Mesenchymal stem cell (in vitro differentiated cells and primary cell): ENCODE data around the gene SERPINB3.

Experiments used
- DNase-seq: peaks from one replicate; pipeline ENCODE4 v3.0.0-alpha.2; 2013
- H2AFZ ChIP-seq: one replicate; pipeline ENCODE4 v1.6.1; 2013; ENCODE audit warnings: low read depth, mild to moderate bottlenecking, control low read depth, inconsistent platforms, low read length, moderate library complexity
- H2AK5ac ChIP-seq: 2 replicates; pipeline ENCODE4 v1.6.1; 2013; ENCODE audit warnings: low read length, moderate library complexity, mild to moderate bottlenecking, inconsistent platforms; ENCODE audit not compliant: severe bottlenecking
- H2BK120ac ChIP-seq: one replicate; pipeline ENCODE4 v1.6.1; 2013; ENCODE audit warnings: low read depth, mild to moderate bottlenecking, inconsistent platforms, low read length, moderate library complexity
- H2BK12ac ChIP-seq, 2 experiments: one replicate each; pipeline ENCODE4 v1.6.1; 2013; ENCODE audit warnings: inconsistent platforms in 2 of 2, low read length in 2 of 2, mild to moderate bottlenecking in 2 of 2, moderate library complexity in 2 of 2, control low read depth in 1 of 2
- H2BK15ac ChIP-seq: one replicate; pipeline ENCODE4 v1.6.1; 2013; ENCODE audit warnings: mild to moderate bottlenecking, low read depth, inconsistent platforms; ENCODE audit not compliant: poor library complexity, severe bottlenecking
- H2BK5ac ChIP-seq: 2 replicates; pipeline ENCODE4 v1.6.1; 2013; ENCODE audit warnings: low read depth, mild to moderate bottlenecking, low read length, control low read depth, inconsistent platforms; ENCODE audit not compliant: poor library complexity, severe bottlenecking
- H3K14ac ChIP-seq, 2 experiments: one replicate each; pipeline ENCODE4 v1.6.1; 2013; ENCODE audit warnings: inconsistent platforms in 2 of 2, low read length in 2 of 2, control low read depth in 1 of 2, mild to moderate bottlenecking in 1 of 2, moderate library complexity in 1 of 2
- H3K18ac ChIP-seq, 2 experiments: one replicate each; pipeline ENCODE4 v1.6.1; 2013; ENCODE audit warnings: inconsistent platforms in 2 of 2, low read length in 2 of 2, control low read depth in 1 of 2, low read depth in 1 of 2, mild to moderate bottlenecking in 1 of 2
- H3K23ac ChIP-seq, 2 experiments: one replicate each; pipeline ENCODE4 v1.6.1; 2013; ENCODE audit warnings: inconsistent platforms in 2 of 2, low read length in 2 of 2, mild to moderate bottlenecking in 2 of 2, moderate library complexity in 2 of 2, control low read depth in 1 of 2
- H3K27ac ChIP-seq: 2 replicates; pipeline ENCODE4 v1.5.1; 2013; ENCODE audit warnings: mild to moderate bottlenecking, moderate library complexity, low read length, control low read depth, inconsistent platforms; ENCODE audit not compliant: poor library complexity, severe bottlenecking
- H3K27me3 ChIP-seq, 2 experiments: 2 replicates each; pipeline versions ENCODE4 v1.6.1 to v1.7.0; 2013; ENCODE audit warnings: low read length in 2 of 2, mild to moderate bottlenecking in 2 of 2, moderate library complexity in 2 of 2, control low read depth in 1 of 2, inconsistent platforms in 1 of 2; ENCODE audit not compliant: control insufficient read depth in 1 of 2, insufficient read depth in 1 of 2
- H3K36me3 ChIP-seq, 2 experiments: 2 replicates each; pipeline versions ENCODE4 v1.6.1 to v1.7.0; 2013; ENCODE audit warnings: low read length in 2 of 2, control low read depth in 1 of 2, inconsistent platforms in 1 of 2, low read depth in 1 of 2, mild to moderate bottlenecking in 1 of 2; ENCODE audit not compliant: insufficient read depth in 2 of 2, control insufficient read depth in 1 of 2
- H3K4ac ChIP-seq, 2 experiments: one replicate each; pipeline ENCODE4 v1.6.1; 2013; ENCODE audit warnings: inconsistent platforms in 2 of 2, low read length in 2 of 2, mild to moderate bottlenecking in 2 of 2, moderate library complexity in 2 of 2, control low read depth in 1 of 2, low read depth in 1 of 2
- H3K4me1 ChIP-seq: 2 replicates; pipeline ENCODE4 v1.6.1; 2013; ENCODE audit warnings: low read depth, low read length, control low read depth; ENCODE audit not compliant: control insufficient read depth, insufficient read depth
- H3K4me2 ChIP-seq: 2 replicates; pipeline ENCODE4 v1.6.1; 2013; ENCODE audit warnings: low read length, mild to moderate bottlenecking, inconsistent platforms; ENCODE audit not compliant: poor library complexity, severe bottlenecking
- H3K4me3 ChIP-seq, 2 experiments: 2 replicates each; pipeline versions ENCODE4 v1.5.1 to v1.7.0; 2013; ENCODE audit warnings: low read length in 2 of 2, mild to moderate bottlenecking in 2 of 2, control low read depth in 1 of 2, low read depth in 1 of 2; ENCODE audit not compliant: insufficient read depth in 1 of 2
- H3K79me1 ChIP-seq: replicated peaks from 2 replicates; pipeline ENCODE4 v1.6.1; 2013; ENCODE audit warnings: mild to moderate bottlenecking, control low read depth, low read length, inconsistent platforms; ENCODE audit not compliant: poor library complexity, severe bottlenecking
- H3K9ac ChIP-seq: 2 replicates; pipeline ENCODE4 v1.7.0; 2013; ENCODE audit warnings: mild to moderate bottlenecking, low read length, moderate library complexity
- H3K9me3 ChIP-seq: 2 replicates; pipeline ENCODE4 v1.7.0; 2013; ENCODE audit warnings: mild to moderate bottlenecking, low read length; ENCODE audit not compliant: control insufficient read depth
- H4K8ac ChIP-seq: one replicate; pipeline ENCODE4 v1.6.1; 2013; ENCODE audit warnings: inconsistent platforms, mild to moderate bottlenecking, low read length, moderate library complexity
- H4K91ac ChIP-seq: one replicate; pipeline ENCODE4 v1.6.1; 2013; ENCODE audit warnings: mild to moderate bottlenecking, low read length, inconsistent platforms
- WGBS: methylation state at CpG from one replicate; pipeline ENCODE4 v1.1.7; 2013; ENCODE audit warnings: mixed read lengths; 5-methylcytosine and 5-hydroxymethylcytosine counted together

Gene SERPINB3

GRCh38 chr18:63617049-63617914, 44.4 kb downstream of the SERPINB3 start:
- H3K27ac ChIP-seq, result no peak overlapping the region
- peaks cover 15% of the 10 kb centered on the region for H3K9me3 ChIP-seq
- no peak overlapping the region for H4K8ac ChIP-seq
- H2BK15ac ChIP-seq, result no peak overlapping the region
- no peak overlapping the region for H3K4me2 ChIP-seq
- H4K91ac ChIP-seq, result no peak overlapping the region
- H3K36me3 ChIP-seq, result no peaks in the 10 kb centered on the region
- H3K14ac ChIP-seq, result no peak overlapping the region
- no peak overlapping the region for H2BK5ac ChIP-seq
- 43% methylated on average over 1 of the region's 3 CpGs for WGBS
- no peak overlapping the region for H2BK12ac ChIP-seq
- H3K4me1 ChIP-seq, result no peaks in the 10 kb centered on the region
- no peak overlapping the region for H3K9ac ChIP-seq
- H2BK120ac ChIP-seq, result no peak overlapping the region
- H3K27me3 ChIP-seq, result peaks cover 5 to 12% of the 10 kb centered on the region in 2 experiments
- H3K4me3 ChIP-seq, result no peak overlapping the region
- no peaks in the 10 kb centered on the region for H3K79me1 ChIP-seq
- H3K4ac ChIP-seq, result no peak overlapping the region
- H3K23ac ChIP-seq, result no peak overlapping the region
- no peak overlapping the region for H3K18ac ChIP-seq
- H2AFZ ChIP-seq, result no peak overlapping the region
- DNase-seq, result no peak
- H2AK5ac ChIP-seq, result no peak overlapping the region

DNA sequence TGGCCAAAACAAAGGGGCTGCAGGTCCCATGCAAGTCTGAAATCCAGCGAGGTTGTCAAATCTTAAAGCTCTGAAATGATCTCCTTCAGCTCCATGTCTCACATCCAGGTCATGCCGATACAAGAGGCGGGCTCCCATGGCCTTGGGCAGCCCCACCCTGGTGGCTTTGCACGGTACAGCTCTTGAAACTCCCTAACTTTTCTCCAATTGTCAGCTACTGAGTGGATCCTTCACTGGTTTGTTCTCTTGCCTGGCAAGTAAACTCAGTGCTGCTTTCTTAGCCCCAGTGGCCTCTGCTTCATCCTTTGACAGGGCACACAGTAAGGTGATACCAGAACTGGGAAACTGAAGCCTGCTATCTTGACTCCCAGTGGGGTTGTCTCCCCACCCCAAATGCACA, 48.3 kb downstream of the SERPINB3 start:
- Histone ChIP-seq H3K9me3 (no peaks in the 10 kb centered on the region), H3K79me1 (no peaks in the 10 kb centered on the region)

GRCh38 chr18:63606526-63606925, 55.2 kb downstream of the SERPINB3 start:
- Histone ChIP-seq H3K27ac (no peak overlapping the region), H3K4me1 (no peaks in the 10 kb centered on the region), H3K9me3 (no peaks in the 10 kb centered on the region), H3K4ac (no peak overlapping the region), H3K23ac (no peak overlapping the region), H2BK15ac (no peak overlapping the region), H3K79me1 (no peaks in the 10 kb centered on the region), H2BK5ac (no peak overlapping the region), H2AFZ (no peak overlapping the region), H2BK120ac (no peak overlapping the region), H4K8ac (no peak overlapping the region), H3K4me2 (no peak overlapping the region), H3K18ac (no peak overlapping the region), H3K9ac (no peak overlapping the region), H3K14ac (no peak overlapping the region), H3K4me3 (no peak overlapping the region), H2BK12ac (no peak overlapping the region), H2AK5ac (no peak overlapping the region), H4K91ac (no peak overlapping the region), H3K36me3 (no peaks in the 10 kb centered on the region), H3K27me3 (no peaks in the 10 kb centered on the region)
- WGBS, result 100% methylated on average over 1 of the region's 3 CpGs
- DNase-seq, result no peak

More for the DNA sequence above, 48.3 kb downstream of the SERPINB3 start:
- H4K91ac ChIP-seq, result no peak overlapping the region
- H4K8ac ChIP-seq, result no peak overlapping the region
- H2BK12ac ChIP-seq, result no peak overlapping the region
- no peak overlapping the region for H3K9ac ChIP-seq
- no peak overlapping the region for H2BK120ac ChIP-seq
- H3K14ac ChIP-seq, result no peak overlapping the region
- no peak for DNase-seq
- no peak overlapping the region for H2AK5ac ChIP-seq
- peaks cover 5 to 12% of the 10 kb centered on the region in 2 experiments for H3K27me3 ChIP-seq
- H3K4ac ChIP-seq, result no peak overlapping the region
- H3K27ac ChIP-seq, result no peak overlapping the region
- no peaks in the 10 kb centered on the region for H3K36me3 ChIP-seq
- H2BK5ac ChIP-seq, result no peak overlapping the region
- no peak overlapping the region for H3K4me3 ChIP-seq
- no peak overlapping the region for H2BK15ac ChIP-seq
- H3K23ac ChIP-seq, result no peak overlapping the region
- H2AFZ ChIP-seq, result no peak overlapping the region
- WGBS, result 76% methylated on average over 4 of the region's 4 CpGs
- H3K4me1 ChIP-seq, result no peaks in the 10 kb centered on the region
- no peak overlapping the region for H3K18ac ChIP-seq
- H3K4me2 ChIP-seq, result no peak overlapping the region
